ENCODE results near the gene CAPN2. TPM values are rescaled to one million over a fixed set of nuclear protein-coding genes. Genes with fewer than 3 reads are reported as not detected.
"Not testable (repeated sequence)": the region's sequence is repeated elsewhere in the genome, so short reads cannot be mapped to it uniquely, and the experiment has no call there.

Gene CAPN2
- total RNA-seq, 6 experiments from 2014 or later = 380 to 424 (median 413) TPM

- H3K4me3 Mint-ChIP-seq = no peak overlapping the region
- no peak for DNase-seq
- no peak for TF ChIP-seq CTCF (IDR thresholded peaks at IDR 0.05)
- no peaks in the 10 kb centered on the region for H3K9me3 Mint-ChIP-seq
- no peaks in the 10 kb centered on the region for H3K27me3 Mint-ChIP-seq (ENCODE audit: insufficient read depth)
- peaks cover 27% of the 10 kb centered on the region for H3K36me3 Mint-ChIP-seq (ENCODE audit: low read depth)
- H3K4me1 Mint-ChIP-seq (ENCODE audit: low read depth) = peaks cover 7% of the 10 kb centered on the region; the same call in 1 of the 2 replicates
- H3K27ac Mint-ChIP-seq = no peak overlapping the region
Measured at GRCh38 chr1:223796210-223796609, 83.9 kb downstream of the CAPN2 start.

- Mint-ChIP-seq H3K4me3 (no peak overlapping the region), H3K9me3 (peaks cover under 1% of the 10 kb centered on the region; the same call in 1 of the 2 replicates), H3K4me1 (ENCODE audit: low read depth) (peaks cover 8% of the 10 kb centered on the region; the same call in 1 of the 2 replicates), H3K27ac (no peak overlapping the region), H3K36me3 (ENCODE audit: low read depth) (peaks cover 40% of the 10 kb centered on the region), H3K27me3 (ENCODE audit: insufficient read depth) (no peaks in the 10 kb centered on the region)
- no peak for DNase-seq
- TF ChIP-seq CTCF (IDR thresholded peaks at IDR 0.05) = no peak
Measured at GRCh38 chr1:223802032-223802431, 89.7 kb downstream of the CAPN2 start.

- Mint-ChIP-seq H3K4me1 (ENCODE audit: low read depth) (peaks cover 8% of the 10 kb centered on the region; the same call in 1 of the 2 replicates), H3K4me3 (no peak overlapping the region), H3K9me3 (peaks cover 5% of the 10 kb centered on the region), H3K27me3 (ENCODE audit: insufficient read depth) (no peaks in the 10 kb centered on the region), H3K27ac (no peak overlapping the region), H3K36me3 (ENCODE audit: low read depth) (peaks cover 46% of the 10 kb centered on the region)
- TF ChIP-seq CTCF (IDR thresholded peaks at IDR 0.05) = no peak
- no peak for DNase-seq
Measured at GRCh38 chr1:223802602-223803001, 90.3 kb downstream of the CAPN2 start.

- Mint-ChIP-seq H3K36me3 (ENCODE audit: low read depth) (peaks cover 44% of the 10 kb centered on the region), H3K9me3 (peaks cover 5% of the 10 kb centered on the region), H3K4me3 (no peak overlapping the region), H3K4me1 (ENCODE audit: low read depth) (peaks cover 8% of the 10 kb centered on the region; the same call in 1 of the 2 replicates), H3K27me3 (ENCODE audit: insufficient read depth) (no peaks in the 10 kb centered on the region), H3K27ac (no peak overlapping the region; the same call in 1 of the 2 replicates)
- no peak for TF ChIP-seq CTCF (IDR thresholded peaks at IDR 0.05)
- no peak for DNase-seq
Measured at GRCh38 chr1:223803211-223803610, 90.9 kb downstream of the CAPN2 start.

- not testable (repeated sequence) for H3K27ac Mint-ChIP-seq; H3K4me3 Mint-ChIP-seq; H3K27me3 Mint-ChIP-seq (ENCODE audit: insufficient read depth); H3K9me3 Mint-ChIP-seq; DNase-seq
- Mint-ChIP-seq H3K4me1 (ENCODE audit: low read depth) (peaks cover 28% of the 10 kb centered on the region), H3K36me3 (ENCODE audit: low read depth) (peaks cover 37% of the 10 kb centered on the region)
Measured at GRCh38 chr1:223809905-223810304, 97.6 kb downstream of the CAPN2 start.

GRCh38 chr1:223810586-223810985 lies 98.2 kb downstream of the CAPN2 start:
- Mint-ChIP-seq H3K36me3 (ENCODE audit: low read depth) (peaks cover 37% of the 10 kb centered on the region), H3K27ac (peak overlapping the region; percentile 6; the same call in 1 of the 2 replicates), H3K9me3 (peaks cover 5% of the 10 kb centered on the region), H3K4me1 (ENCODE audit: low read depth) (peaks cover 34% of the 10 kb centered on the region), H3K4me3 (no peak overlapping the region), H3K27me3 (ENCODE audit: insufficient read depth) (no peaks in the 10 kb centered on the region)
- DNase-seq = no peak
- no peak for TF ChIP-seq CTCF (IDR thresholded peaks at IDR 0.05)
